ENCODE measurements around the gene ENC1. TPM values are rescaled to one million over a fixed set of nuclear protein-coding genes. Genes with fewer than 3 reads are reported as not detected.

The ENC1 gene
- total RNA-seq, 1 experiment from 2014 or later, result 37.0 TPM

DNA sequence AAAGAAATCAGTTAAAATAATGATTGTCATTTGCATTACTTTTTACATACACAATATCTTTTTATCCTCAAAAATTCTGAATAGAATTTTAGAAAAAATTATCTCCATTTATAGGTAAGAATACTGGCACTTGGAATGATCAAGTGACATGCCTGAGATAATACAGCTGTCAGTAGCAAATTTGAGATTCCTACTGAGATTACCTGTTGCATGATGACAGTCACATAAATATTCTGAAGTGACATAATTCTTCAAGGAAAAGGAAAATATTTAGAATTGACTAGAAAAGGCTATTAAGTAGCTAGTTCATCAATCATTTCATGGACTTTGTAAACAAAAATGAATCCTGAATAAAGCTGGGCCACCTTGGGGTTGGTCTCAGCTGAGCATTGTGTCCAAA, 15.2 kb upstream of the ENC1 start:
- TF ChIP-seq, protein P1, sequence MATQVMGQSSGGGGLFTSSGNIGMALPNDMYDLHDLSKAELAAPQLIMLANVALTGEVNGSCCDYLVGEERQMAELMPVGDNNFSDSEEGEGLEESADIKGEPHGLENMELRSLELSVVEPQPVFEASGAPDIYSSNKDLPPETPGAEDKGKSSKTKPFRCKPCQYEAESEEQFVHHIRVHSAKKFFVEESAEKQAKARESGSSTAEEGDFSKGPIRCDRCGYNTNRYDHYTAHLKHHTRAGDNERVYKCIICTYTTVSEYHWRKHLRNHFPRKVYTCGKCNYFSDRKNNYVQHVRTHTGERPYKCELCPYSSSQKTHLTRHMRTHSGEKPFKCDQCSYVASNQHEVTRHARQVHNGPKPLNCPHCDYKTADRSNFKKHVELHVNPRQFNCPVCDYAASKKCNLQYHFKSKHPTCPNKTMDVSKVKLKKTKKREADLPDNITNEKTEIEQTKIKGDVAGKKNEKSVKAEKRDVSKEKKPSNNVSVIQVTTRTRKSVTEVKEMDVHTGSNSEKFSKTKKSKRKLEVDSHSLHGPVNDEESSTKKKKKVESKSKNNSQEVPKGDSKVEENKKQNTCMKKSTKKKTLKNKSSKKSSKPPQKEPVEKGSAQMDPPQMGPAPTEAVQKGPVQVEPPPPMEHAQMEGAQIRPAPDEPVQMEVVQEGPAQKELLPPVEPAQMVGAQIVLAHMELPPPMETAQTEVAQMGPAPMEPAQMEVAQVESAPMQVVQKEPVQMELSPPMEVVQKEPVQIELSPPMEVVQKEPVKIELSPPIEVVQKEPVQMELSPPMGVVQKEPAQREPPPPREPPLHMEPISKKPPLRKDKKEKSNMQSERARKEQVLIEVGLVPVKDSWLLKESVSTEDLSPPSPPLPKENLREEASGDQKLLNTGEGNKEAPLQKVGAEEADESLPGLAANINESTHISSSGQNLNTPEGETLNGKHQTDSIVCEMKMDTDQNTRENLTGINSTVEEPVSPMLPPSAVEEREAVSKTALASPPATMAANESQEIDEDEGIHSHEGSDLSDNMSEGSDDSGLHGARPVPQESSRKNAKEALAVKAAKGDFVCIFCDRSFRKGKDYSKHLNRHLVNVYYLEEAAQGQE (IDR thresholded peaks at IDR 0.05; ENCODE audit: insufficient read depth in 1 of 2, low read depth in 2 of 2, low read length in 1 of 2), result no peak
- TF ChIP-seq POLR2AphosphoS5 (IDR thresholded peaks at IDR 0.05; ENCODE audit: low read depth, low read length) (no peak), SIN3A (IDR thresholded peaks at IDR 0.05; ENCODE audit: borderline replicate concordance, insufficient read depth, low read depth, low read length) (no peak), TCF7L2 (IDR thresholded peaks at IDR 0.05; ENCODE audit: low read depth, low read length) (no peak)
- TF ChIP-seq, protein P2, sequence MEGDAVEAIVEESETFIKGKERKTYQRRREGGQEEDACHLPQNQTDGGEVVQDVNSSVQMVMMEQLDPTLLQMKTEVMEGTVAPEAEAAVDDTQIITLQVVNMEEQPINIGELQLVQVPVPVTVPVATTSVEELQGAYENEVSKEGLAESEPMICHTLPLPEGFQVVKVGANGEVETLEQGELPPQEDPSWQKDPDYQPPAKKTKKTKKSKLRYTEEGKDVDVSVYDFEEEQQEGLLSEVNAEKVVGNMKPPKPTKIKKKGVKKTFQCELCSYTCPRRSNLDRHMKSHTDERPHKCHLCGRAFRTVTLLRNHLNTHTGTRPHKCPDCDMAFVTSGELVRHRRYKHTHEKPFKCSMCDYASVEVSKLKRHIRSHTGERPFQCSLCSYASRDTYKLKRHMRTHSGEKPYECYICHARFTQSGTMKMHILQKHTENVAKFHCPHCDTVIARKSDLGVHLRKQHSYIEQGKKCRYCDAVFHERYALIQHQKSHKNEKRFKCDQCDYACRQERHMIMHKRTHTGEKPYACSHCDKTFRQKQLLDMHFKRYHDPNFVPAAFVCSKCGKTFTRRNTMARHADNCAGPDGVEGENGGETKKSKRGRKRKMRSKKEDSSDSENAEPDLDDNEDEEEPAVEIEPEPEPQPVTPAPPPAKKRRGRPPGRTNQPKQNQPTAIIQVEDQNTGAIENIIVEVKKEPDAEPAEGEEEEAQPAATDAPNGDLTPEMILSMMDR (IDR thresholded peaks at IDR 0.05), result no peak
- Histone ChIP-seq H3K4me1 (ENCODE audit: control insufficient read depth, insufficient read depth, low read length) (no peaks in the 10 kb centered on the region), H3K9me3 (ENCODE audit: control insufficient read depth, insufficient read depth, low read depth, low read length) (no peaks in the 10 kb centered on the region), H3K27me3 (ENCODE audit: control insufficient read depth, insufficient read depth, low read length) (no peaks in the 10 kb centered on the region), H3K4me3 (ENCODE audit: low read depth in 2 of 2, low read length in 2 of 2) (no peak overlapping the region), H3K36me3 (ENCODE audit: control insufficient read depth, insufficient read depth, low read length) (no peaks in the 10 kb centered on the region), H3K27ac (ENCODE audit: low read length) (no peak overlapping the region)
- CTCF ChIA-PET, result no interaction called here
- intact Hi-C loops (cut with micrococcal nuclease; ENCODE audit: unreplicated experiment) (no loop called here), in situ Hi-C loops (cut with HindIII; ENCODE audit: low pct_unique_long_range_greater_than_20kb, low sequenced_read_pairs) (no loop called here)
- BruUV-seq (replicated peaks), result no TSS peak
- POLR2A ChIA-PET, result no interaction called here
- ATAC-seq, result no peak
- no peak for DNase-seq (ENCODE audit: low read depth, low spot score)

DNA sequence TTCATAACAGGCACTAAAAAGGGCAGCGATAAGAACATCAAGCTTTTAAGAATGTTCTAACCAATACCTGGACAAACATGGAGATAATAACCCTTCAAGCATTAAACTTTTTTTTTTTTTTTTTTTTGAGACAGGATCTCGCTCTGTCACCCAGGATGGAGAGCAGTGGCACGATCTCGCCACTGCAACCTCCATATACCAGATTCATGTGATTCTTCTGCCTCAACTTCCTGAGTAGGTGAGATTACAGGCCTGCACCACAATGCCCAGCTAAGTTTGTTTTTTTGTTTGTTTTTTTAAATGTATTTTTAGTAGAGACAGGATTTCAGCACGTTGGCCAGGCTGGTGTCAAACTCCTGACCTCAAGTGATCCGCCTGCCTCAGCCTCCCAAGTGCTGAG, 14.7 kb upstream of the ENC1 start:
- ChIA-PET CTCF (interaction anchor here (1.0 kb wide), 1 partner anchor 23 kb away, joined by 3 read pairs; no protein-coding TSS in a partner anchor), POLR2A (no interaction called here)
- ATAC-seq (no peak), DNase-seq (ENCODE audit: low read depth, low spot score) (no peak)
- intact Hi-C loops (cut with micrococcal nuclease; ENCODE audit: unreplicated experiment), result no loop called here
- Histone ChIP-seq H3K27ac (ENCODE audit: low read length) (no peak overlapping the region), H3K4me3 (ENCODE audit: low read depth in 2 of 2, low read length in 2 of 2) (no peak overlapping the region), H3K4me1 (ENCODE audit: control insufficient read depth, insufficient read depth, low read length) (no peaks in the 10 kb centered on the region), H3K36me3 (ENCODE audit: control insufficient read depth, insufficient read depth, low read length) (no peaks in the 10 kb centered on the region), H3K27me3 (ENCODE audit: control insufficient read depth, insufficient read depth, low read length) (no peaks in the 10 kb centered on the region), H3K9me3 (ENCODE audit: control insufficient read depth, insufficient read depth, low read depth, low read length) (no peaks in the 10 kb centered on the region)
- BruUV-seq (replicated peaks), result no TSS peak
- in situ Hi-C loops (cut with HindIII; ENCODE audit: low pct_unique_long_range_greater_than_20kb, low sequenced_read_pairs), result no loop called here
- no peak for TF ChIP-seq POLR2AphosphoS5 (IDR thresholded peaks at IDR 0.05; ENCODE audit: low read depth, low read length)
- TF ChIP-seq, protein P2 (IDR thresholded peaks at IDR 0.05), result no peak
- TF ChIP-seq SIN3A (IDR thresholded peaks at IDR 0.05; ENCODE audit: borderline replicate concordance, insufficient read depth, low read depth, low read length), result no peak
- TF ChIP-seq, protein P1 (IDR thresholded peaks at IDR 0.05; ENCODE audit: insufficient read depth in 1 of 2, low read depth in 2 of 2, low read length in 1 of 2), result no peak
- no peak for TF ChIP-seq TCF7L2 (IDR thresholded peaks at IDR 0.05; ENCODE audit: low read depth, low read length)
